Measurements from ENCODE around the gene MEGF6.
A peak's percentile ranks its signal among the peaks of the same experiment; 100 is the strongest.

Gene MEGF6, protein sequence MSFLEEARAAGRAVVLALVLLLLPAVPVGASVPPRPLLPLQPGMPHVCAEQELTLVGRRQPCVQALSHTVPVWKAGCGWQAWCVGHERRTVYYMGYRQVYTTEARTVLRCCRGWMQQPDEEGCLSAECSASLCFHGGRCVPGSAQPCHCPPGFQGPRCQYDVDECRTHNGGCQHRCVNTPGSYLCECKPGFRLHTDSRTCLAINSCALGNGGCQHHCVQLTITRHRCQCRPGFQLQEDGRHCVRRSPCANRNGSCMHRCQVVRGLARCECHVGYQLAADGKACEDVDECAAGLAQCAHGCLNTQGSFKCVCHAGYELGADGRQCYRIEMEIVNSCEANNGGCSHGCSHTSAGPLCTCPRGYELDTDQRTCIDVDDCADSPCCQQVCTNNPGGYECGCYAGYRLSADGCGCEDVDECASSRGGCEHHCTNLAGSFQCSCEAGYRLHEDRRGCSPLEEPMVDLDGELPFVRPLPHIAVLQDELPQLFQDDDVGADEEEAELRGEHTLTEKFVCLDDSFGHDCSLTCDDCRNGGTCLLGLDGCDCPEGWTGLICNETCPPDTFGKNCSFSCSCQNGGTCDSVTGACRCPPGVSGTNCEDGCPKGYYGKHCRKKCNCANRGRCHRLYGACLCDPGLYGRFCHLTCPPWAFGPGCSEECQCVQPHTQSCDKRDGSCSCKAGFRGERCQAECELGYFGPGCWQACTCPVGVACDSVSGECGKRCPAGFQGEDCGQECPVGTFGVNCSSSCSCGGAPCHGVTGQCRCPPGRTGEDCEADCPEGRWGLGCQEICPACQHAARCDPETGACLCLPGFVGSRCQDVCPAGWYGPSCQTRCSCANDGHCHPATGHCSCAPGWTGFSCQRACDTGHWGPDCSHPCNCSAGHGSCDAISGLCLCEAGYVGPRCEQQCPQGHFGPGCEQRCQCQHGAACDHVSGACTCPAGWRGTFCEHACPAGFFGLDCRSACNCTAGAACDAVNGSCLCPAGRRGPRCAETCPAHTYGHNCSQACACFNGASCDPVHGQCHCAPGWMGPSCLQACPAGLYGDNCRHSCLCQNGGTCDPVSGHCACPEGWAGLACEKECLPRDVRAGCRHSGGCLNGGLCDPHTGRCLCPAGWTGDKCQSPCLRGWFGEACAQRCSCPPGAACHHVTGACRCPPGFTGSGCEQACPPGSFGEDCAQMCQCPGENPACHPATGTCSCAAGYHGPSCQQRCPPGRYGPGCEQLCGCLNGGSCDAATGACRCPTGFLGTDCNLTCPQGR (N-terminal part only)

DNA sequence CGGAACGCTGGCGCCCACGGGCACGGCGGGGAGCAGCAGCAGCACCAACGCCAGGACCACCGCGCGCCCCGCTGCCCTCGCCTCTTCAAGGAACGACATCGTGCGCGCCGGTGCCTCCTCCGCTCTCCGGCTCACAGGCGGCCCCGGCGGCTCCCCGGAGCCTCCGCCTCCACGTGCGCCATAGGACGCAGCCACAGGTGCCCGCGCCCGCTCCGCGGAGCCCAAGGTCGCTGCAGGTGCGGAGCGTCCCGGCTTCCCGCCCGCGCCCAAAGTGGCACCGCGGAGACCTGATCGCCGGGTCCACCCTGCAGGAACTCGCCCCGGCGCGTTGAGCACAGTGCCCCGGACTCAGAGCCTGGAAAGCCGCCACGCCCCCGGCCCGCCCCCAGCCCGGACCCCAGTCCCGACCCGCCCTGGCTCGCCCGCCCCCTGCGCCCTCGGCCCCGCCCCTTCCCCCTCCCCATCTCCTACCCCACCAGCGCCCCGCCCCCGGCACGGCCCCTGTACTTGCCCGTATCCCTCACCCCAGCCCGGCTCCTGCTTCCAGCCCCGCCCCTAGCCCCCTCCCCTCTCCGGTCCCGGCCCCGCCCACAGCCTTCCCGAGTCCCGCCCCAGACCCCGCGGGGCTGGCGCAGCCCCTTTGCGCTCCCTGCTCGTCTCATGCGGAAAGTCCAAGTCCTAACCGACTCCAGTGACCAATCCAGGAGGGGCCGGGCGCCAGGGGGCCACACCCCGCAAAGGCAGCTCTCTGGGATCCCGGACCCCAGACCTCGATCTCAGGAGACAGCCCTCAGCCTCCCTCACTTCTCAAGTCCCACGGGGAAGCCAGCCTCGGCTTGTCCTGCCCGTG, at the start of gene MEGF6:
Gene MEGF6, minus strand, starts transcription at position 339 of the 850 bp plus-strand sequence. Its CDS starts 240 bp downstream, at position 99.
- DNase-seq (ENCODE audit: low read depth in 2 of 3, low spot score in 2 of 3): peak in 2 of 3 experiments; percentile 23 to 24

DNA sequence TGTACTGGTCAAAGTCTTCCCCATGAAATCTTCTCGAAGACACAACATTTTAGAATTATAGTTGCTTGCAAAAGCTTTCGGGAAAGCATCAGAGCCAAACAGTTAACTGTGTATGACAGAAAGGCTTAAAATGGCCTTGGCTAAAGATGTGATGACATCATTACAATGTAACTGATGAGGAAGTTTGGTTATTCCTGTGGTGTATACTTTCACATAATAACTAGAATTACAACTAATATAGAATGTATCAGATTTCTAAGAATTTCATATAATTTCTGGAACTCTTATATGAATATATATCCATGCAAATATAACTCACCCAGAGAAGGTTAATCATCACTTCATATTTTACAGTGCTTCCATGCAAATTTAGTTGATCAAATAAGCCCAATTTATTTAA, 49.4 kb upstream of the MEGF6 start:
- DNase-seq (ENCODE audit: low read depth in 2 of 3, low spot score in 2 of 3): no peak

DNA sequence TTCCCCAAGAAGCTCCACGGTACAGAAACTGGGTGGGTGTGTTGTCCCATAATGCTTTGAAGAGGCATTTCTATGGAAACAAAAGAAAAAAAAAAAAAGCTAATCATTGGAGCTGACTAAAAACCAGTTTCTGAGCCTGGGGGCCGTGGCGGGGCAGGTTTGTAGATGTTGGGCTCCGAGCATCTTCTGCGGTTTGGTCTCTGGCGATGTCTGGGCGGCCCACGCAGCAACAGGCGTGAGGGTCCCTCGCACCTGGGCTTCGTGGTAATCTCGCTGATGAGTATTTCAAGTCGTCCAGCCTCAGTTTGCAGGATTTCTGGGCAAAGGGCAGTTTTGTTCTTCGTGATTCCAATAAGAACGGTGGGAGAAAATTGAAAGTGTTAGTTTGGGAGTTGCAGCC, 47.8 kb upstream of the MEGF6 start:
- DNase-seq (ENCODE audit: low read depth in 2 of 3, low spot score in 2 of 3): no peak

DNA sequence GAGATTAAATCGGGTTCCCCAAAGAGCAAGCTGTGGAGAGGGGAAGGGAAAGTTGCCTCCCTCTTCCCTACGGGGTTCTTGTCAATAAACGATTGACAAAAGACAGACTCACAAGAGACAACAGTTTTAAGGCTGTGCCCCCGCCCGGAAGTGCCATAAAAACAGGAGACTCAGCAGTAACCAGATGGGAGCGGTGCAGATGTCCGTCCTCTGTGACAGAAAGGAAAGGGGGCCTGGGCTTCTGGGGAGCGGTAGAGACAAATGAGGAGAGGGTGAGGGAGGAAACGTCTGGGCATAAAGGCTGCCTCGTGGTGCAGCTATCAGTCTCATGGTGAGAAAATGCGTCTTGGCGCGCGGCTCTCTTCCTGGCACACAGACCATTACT, 46.9 kb upstream of the MEGF6 start:
- DNase-seq (ENCODE audit: low read depth in 2 of 3, low spot score in 2 of 3): no peak

DNA sequence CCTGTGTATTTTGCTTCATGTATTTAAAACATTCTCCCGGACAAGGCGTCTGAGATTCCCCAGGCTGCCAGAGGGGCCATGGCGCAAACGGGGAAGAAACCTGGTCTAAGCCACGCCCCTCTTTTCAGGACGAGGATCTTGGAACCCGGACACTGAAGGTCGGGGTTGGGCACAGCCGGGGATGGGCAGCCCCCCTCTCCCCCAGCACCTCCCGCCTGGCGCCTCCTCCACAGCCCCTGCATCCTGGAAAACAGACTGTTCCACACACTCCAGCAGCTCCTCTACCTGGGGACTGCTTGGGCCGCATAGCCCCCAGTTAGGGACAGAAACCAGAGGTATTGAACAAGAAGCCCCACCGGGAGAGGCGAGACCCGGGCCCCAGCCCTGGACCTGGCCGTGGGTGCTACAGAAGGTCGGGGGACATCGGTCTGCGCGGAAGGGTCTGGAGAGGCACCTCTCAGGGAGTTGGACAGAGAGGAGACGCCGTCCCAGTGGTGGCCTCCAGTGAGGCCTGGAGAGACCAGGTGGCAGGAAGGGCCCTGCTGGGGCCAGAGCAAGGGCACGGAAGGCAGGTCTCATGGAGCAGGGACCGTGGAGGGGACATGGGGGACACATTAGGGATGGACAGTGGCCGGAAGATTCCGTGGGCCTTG, 46.4 kb upstream of the MEGF6 start:
- no peak for DNase-seq (ENCODE audit: low read depth in 2 of 3, low spot score in 2 of 3)

DNA sequence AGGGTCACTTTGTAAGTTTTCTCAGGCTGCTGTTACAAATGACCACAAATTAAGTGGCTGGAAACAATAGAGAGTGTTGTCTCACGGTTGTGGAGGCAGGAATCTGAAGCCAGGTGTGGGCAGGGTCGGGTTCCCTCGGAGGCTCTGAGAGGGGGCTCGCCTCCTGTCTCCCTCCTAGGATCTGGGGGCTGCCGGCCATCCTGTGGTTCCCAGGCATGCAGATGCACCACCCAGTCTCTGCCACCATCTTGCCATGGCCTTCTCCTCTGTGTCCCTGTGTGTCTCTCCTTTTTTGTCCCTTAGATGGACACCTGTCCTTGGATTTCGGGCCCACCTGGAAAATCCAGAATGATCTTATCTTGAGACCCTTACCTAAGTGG, 45.8 kb upstream of the MEGF6 start:
- no peak for DNase-seq (ENCODE audit: low read depth in 2 of 3, low spot score in 2 of 3)

DNA sequence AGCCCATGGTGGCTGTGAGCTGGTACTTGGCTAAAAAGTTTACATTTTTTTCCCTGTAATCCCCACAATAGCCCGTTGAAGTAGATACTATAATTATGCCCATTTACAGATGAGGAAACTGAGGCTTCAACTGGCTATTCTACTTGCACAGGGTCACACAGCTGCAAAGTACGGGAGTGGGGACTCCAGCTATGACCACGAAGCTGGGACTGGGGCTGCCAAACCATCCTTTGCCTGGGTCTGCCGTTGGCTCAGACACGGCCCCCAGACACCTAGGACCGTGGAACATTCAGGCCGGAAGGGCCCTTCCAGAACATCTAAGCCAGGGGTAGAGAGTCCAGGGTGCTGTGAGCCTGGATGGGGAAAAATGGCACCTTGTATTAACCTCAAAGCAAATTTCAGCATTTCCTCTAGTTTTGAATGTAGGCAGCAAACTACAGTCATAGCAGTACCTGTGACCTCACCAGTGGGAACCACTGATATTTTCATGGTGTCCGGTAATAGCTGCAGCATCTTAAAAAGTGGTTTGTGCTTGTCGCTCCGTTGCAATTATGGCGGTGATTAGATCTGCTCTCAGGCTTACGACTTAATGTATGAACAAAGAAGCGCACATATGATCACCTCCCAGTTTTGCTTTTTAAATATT, 45.3 kb upstream of the MEGF6 start:
- no peak for DNase-seq (ENCODE audit: low read depth in 2 of 3, low spot score in 2 of 3)

DNA sequence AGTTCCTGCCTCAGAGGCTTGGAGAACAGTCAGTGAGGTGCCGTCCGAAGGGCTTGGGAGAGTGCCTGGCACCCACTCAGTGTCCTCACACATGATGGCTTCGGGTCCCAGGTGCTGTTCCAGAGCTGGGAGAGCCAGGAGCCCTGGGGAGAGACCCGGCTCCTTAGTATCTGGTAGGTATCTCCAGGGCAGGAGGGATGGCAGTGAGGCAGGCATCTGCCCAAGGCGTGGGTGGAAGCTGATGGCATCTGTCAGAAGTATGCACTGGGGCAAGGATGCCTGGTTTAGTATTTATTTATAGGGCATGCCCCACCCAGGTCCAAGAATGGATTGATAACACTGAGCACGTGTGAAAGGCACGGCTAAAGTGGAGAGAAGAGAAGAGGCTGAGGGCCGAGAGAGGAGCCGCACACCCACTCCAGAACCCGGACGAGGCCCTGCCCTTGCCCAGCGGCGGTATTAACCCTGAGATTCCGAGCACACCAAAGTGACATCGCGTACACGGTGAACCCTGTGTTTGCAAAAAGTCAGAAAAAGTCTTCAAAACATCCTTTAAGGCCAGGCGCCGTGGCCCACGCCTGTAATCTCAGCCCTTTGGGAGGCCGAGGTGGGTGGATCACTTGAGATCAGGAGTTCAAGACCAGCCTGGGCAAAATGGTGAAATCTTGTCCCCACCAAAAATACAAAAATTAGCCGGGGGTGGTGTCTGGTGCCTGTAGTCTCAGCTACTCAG, 43.4 kb upstream of the MEGF6 start:
- DNase-seq (ENCODE audit: low read depth in 2 of 3, low spot score in 2 of 3): no peak

DNA sequence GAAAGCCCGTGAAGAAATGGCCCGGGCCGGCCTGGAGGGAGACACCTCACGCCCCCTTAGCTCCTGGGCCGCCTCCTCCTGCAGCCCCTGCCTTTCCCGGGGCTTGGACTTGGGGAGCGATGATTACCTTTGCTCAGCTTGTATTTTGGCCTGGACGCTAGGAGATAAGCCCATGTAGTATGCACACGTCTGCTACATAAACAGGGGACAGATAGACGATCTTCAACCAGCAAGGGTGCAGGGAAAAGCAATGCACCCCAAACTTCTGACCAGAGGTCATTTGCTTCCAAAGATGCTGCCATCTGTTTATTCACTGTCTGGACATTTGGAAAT, 41.9 kb upstream of the MEGF6 start:
- DNase-seq (ENCODE audit: low read depth in 2 of 3, low spot score in 2 of 3): no peak

DNA sequence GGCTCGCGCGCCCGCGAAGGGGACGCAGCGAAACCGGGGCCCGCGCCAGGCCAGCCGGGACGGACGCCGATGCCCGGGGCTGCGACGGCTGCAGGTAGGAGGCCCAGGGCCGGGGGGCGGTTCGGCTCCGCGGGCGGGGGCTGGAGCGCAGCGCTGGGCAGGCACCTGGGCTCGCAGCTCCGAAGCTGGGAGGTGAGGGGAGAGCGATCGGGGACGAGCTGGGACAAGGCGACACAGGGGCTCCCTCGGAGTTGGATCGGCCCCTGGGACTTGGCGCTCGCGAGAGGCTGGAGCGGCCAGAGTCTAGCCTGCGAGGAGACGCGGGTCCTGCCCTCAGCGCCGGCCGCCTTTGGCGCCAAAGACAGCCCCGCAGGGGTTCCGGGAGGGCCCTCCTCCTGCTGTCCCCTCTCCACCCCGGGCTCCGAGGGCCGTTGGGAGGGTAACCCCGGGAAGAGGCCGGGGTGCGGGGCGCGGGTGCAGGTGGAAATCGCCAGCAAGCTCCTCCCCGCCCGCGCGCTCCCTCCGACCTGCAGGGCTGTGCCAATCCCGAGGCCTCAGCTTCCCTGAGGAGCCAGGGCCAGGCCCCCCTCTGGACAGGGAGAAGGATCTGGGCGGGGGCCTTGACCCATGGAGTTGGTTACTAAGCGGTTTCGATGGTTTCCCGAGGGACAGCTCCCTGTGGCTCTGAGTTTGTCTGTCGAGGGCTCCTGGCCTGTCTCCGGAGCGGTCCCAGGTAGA, 41.4 kb upstream of the MEGF6 start:
- no peak for DNase-seq (ENCODE audit: low read depth in 2 of 3, low spot score in 2 of 3)

DNA sequence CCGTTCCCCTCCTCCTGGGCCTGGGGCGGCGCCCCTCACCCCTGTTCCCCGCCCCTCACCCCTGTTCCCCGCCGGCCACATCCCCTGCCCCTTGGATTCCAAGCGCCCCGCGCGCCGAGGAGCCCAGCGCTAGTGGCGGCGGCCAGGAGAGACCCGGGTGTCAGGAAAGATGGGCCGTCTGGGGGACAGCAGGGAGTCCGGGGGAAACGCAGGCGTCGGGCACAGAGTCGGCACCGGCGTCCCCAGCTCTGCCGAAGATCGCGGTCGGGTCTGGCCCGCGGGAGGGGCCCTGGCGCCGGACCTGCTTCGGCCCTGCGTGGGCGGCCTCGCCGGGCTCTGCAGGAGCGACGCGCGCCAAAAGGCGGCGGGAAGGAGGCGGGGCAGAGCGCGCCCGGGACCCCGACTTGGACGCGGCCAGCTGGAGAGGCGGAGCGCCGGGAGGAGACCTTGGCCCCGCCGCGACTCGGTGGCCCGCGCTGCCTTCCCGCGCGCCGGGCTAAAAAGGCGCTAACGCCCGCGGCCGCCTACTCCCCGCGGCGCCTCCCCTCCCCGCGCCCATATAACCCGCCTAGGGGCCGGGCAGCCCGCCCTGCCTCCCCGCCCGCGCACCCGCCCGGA, 40.7 kb upstream of the MEGF6 start, which contains the start of gene TP73:
Gene TP73, plus strand, starts transcription at position 587 of the 618 bp plus-strand sequence. CDS start 29,850 bp downstream, outside the sequence.
- DNase-seq (ENCODE audit: low read depth in 2 of 3, low spot score in 2 of 3): no peak

DNA sequence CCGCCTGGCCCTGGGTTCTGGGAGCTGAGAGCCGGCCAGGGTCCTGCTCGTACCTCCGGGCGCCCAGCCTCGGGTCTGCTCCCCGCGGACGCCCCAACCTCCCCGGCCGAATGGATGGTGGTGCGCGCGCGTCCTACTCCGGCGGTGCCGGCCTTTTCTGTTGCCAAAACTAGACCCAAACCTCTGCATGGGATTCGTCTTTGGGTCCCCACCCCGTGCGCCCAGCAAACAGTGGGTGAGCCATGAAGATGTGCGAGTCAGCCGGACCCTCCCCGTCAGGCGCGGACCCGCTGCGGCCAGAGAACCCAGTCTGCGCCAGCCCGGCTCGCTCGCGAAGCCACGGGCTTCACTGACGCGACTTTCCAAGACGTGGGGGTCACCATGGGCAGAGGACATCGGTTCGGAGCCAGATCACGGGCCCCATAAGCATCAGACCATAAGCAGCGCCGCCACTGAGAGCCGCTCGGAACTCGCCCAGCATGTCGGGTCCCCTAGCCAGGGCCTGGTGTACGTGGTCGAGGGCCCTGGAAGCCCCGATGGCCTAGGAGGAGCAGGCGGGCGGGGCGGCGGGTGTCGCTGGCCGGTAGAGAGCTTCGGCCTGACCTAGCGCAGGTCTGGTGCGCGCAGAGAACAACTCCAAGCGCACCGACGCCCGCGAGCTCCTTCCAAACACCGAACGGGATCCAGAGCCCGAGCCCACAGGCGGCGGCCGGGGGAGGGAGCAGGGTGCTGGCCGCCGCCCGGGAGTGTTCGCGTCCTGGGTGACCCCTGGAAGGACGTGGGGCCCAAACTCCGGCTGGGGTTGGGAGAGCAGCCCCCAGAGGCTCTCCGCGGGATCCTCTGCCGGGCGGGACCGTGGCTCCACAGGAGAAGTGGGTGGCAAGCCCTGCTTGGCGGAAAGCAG, 40.0 kb upstream of the MEGF6 start:
- no peak for DNase-seq (ENCODE audit: low read depth in 2 of 3, low spot score in 2 of 3)

DNA sequence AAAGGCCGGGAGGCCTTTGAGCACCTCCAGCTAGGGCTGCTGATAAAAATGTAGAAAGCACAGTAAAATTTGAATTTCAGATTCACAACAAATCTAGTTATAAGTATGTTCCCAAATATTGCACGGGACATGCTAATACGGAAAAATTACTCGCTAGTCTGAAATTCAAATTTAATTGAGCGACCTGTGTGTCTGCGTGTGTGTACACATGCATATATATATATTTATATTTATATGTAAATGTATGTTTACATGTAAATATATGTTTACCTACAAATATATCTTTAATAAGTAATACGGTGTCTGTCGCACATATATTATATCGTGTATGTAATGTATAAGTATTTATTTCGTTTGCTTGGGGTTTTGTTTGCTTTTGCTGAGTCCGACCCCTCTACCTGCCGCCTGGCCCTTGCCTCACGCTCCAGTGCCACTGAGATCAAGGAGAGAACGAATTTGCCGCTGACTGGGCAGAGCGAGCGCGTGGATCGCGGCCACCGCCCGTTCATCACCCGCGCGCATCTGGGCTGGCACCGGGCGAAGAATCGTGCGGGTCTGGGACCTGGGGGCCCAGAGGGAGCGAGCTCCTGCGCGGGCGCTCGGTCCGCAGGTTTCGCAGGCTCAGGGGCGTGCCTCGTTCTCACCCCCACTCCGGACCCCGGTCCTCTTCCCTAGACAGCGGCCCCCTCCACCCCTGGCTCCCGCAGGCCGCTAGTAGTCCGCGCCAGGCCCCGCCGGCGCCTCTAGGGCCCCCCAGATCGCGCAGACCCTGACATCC, 39.1 kb upstream of the MEGF6 start:
- no peak for DNase-seq (ENCODE audit: low read depth in 2 of 3, low spot score in 2 of 3)

DNA sequence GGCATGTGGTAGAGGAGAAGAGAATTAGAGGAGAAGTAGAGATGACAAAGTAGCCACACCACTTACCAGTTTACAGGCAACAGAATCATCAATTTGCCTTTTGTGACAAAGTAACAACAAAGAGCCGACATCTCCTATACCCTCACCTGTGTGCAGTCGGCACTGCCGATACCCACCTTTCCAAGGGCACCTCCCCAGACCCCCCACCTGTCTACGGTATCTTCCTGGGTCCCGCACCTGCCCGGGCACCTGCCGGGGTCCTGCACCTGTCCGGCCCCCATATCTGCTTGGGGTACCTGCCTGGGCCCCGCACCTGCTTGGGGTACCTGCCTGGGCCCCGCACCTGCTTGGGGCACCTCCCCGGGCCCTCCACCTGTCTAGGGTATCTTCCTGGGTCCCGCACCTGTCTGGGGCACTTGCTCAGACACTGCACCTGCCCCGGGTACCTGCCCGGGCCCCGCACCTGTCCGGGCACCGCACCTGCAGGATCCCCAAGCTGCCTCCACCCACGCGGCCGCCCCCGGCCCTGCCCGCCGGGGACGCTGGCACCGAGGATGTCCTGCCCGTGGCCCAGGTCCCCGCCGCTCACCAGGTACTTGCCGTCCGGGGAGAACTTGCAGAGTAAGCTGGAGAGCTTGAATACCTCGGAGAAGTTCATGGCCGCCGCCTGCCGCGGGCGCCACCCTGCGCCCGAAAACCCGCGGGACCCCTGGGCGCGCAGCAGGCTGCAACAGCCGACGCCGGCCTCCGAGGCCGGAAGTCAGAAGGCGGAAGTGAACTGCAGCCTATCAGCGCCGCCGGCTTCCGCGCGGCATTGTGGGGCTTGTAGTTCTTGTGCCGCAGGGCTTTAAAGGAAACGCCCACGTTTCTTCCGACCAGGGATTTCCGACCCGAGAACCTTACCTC, 38.3 kb upstream of the MEGF6 start, which contains the start of gene WRAP73:
Gene WRAP73, minus strand, starts transcription at position 762 of the 906 bp plus-strand sequence. Its CDS starts 104 bp downstream, at position 658.
- DNase-seq (ENCODE audit: low read depth in 2 of 3, low spot score in 2 of 3): peak; percentile 68 to 72 (median 72)

DNA sequence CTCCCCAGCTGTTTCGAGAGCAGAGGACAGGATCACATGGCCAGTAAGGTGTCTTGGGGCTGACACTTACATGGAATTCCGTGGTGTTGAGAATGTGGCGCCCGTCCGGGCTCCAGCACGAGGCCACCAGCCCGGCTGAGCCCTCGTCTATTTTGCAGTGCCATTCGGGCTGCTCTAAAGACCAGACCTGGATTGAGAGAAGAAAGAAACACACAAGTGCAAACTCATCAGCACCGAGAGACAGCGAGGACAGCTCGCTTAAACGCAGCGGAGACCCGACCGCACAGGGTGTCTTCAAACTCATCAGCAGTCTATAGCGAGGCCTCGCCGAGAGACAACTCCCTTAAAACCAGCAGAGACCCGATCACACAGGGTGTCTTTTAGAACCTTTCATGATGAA, 35.3 kb upstream of the MEGF6 start:
- DNase-seq (ENCODE audit: low read depth in 2 of 3, low spot score in 2 of 3): no peak
